Fibroblast of lung (primary cell): ENCODE results near the gene SLC6A2. TPM values are rescaled to one million over a fixed set of nuclear protein-coding genes. Genes with fewer than 3 reads are reported as not detected.

ENCODE experiments used
- DNase-seq, 2 donors: peaks; one replicate each; pipeline versions ENCODE4 v3.0.0 to v3.0.0-alpha.2; 2010; ENCODE audit warnings: low read depth in 2 of 2
- H2AFZ ChIP-seq: 2 replicates; pipeline ENCODE4 v1.5.1; 2012; ENCODE audit warnings: low read length, control low read depth, inconsistent platforms
- H3K27ac ChIP-seq: 2 replicates; pipeline ENCODE4 v1.5.1; 2011; ENCODE audit warnings: low read length, control low read depth; ENCODE audit not compliant: insufficient read depth
- H3K27me3 ChIP-seq: 2 replicates; pipeline ENCODE4 v1.5.1; 2011; ENCODE audit warnings: mild to moderate bottlenecking, low read length; ENCODE audit not compliant: control insufficient read depth, insufficient read depth
- H3K36me3 ChIP-seq: 2 replicates; pipeline ENCODE4 v1.5.1; 2011; ENCODE audit warnings: low read length; ENCODE audit not compliant: control insufficient read depth, insufficient read depth
- H3K4me1 ChIP-seq: 2 replicates; pipeline ENCODE4 v1.5.1; 2011; ENCODE audit warnings: low read length; ENCODE audit not compliant: control insufficient read depth, insufficient read depth; ENCODE audit errors: extremely low read depth
- H3K4me2 ChIP-seq: 2 replicates; pipeline ENCODE4 v1.5.1; 2011; ENCODE audit warnings: low read length, control low read depth; ENCODE audit not compliant: insufficient read depth; ENCODE audit errors: extremely low read depth
- H3K4me3 ChIP-seq, 4 experiments: fragments of 200-600 bp in 1 of 4; sonication (generic) in 1 of 4; replicated peaks in 1 of 4; 2 replicates each; pipeline ENCODE4 v1.5.1; 2011 to 2016; ENCODE audit warnings: low read length in 4 of 4, low read depth in 3 of 4, mild to moderate bottlenecking in 3 of 4, control low read depth in 2 of 4, inconsistent platforms in 1 of 4, mixed read lengths in 1 of 4; ENCODE audit not compliant: insufficient read depth in 1 of 4; ENCODE audit errors: control extremely low read depth in 1 of 4
- H3K79me2 ChIP-seq: 2 replicates; pipeline ENCODE4 v1.5.1; 2012; ENCODE audit warnings: mild to moderate bottlenecking, low read length, inconsistent platforms; ENCODE audit not compliant: control insufficient read depth, insufficient read depth
- H3K9ac ChIP-seq: 2 replicates; pipeline ENCODE4 v1.5.1; 2011; ENCODE audit warnings: mild to moderate bottlenecking, low read length, control low read depth; ENCODE audit not compliant: insufficient read depth
- H3K9me3 ChIP-seq: 2 replicates; pipeline ENCODE4 v1.5.1; 2012; ENCODE audit warnings: low read depth, low read length; ENCODE audit not compliant: control insufficient read depth, insufficient read depth
- H4K20me1 ChIP-seq: 2 replicates; pipeline ENCODE4 v1.5.1; 2011; ENCODE audit warnings: low read length; ENCODE audit not compliant: control insufficient read depth, insufficient read depth; ENCODE audit errors: extremely low read depth
- CTCF ChIP-seq, 2 donors: IDR thresholded peaks in 1 of 2; conservative IDR thresholded peaks in 1 of 2; 1 replicate in 1 of 2; 2 replicates in 1 of 2; pipeline ENCODE4 v1.5.1; 2011 to 2012; ENCODE audit warnings: low read length in 2 of 2, control low read depth in 1 of 2, inconsistent platforms in 1 of 2, low read depth in 1 of 2, mild to moderate bottlenecking in 1 of 2
- EZH2 ChIP-seq: IDR thresholded peaks from 2 replicates; pipeline ENCODE4 v1.5.1; 2012; ENCODE audit warnings: low read length, control low read depth, mild to moderate bottlenecking; ENCODE audit errors: missing control alignments
- polyA plus RNA-seq, 2 donors: library from polyadenylated mRNA; depleted of rRNA in 1 of 2; stranded (reverse) in 1 of 2; unstranded in 1 of 2; fragments of >200 nt; gene quantifications; 2 replicates each; pipeline ENCODE4 v1.2.1, GENCODE V29; 2011 to 2012; ENCODE audit warnings: missing spikeins in 1 of 2
- total RNA-seq: library from RNA; depleted of rRNA; stranded (reverse); fragments of >200 nt; gene quantifications from 2 replicates; pipeline ENCODE4 v1.2.1, GENCODE V29; 2014

The SLC6A2 gene
- total and polyA plus RNA-seq, 2 donors (not counting 1 experiment from before 2014, with no cell fraction given), result not detected

GRCh38 chr16:55664786-55665407 lies 9.1 kb downstream of the SLC6A2 start:
- Histone ChIP-seq H3K4me2 (no peak overlapping the region), H3K9me3 (no peaks in the 10 kb centered on the region), H3K27me3 (no peaks in the 10 kb centered on the region), H3K36me3 (no peaks in the 10 kb centered on the region), H3K9ac (no peak overlapping the region), H3K4me1 (no peaks in the 10 kb centered on the region), H2AFZ (no peak overlapping the region), H3K79me2 (no peaks in the 10 kb centered on the region), H4K20me1 (no peaks in the 10 kb centered on the region), H3K4me3 (no peak overlapping the region), H3K27ac (no peak overlapping the region)
- no peak for TF ChIP-seq CTCF (conservative IDR thresholded peaks at IDR 0.05 in 1 of 2, IDR thresholded peaks at IDR 0.05 in 1 of 2; ENCODE audit: low read depth in 1 of 2, low read length in 2 of 2)
- no peak for TF ChIP-seq EZH2
- no peak for DNase-seq

GRCh38 chr16:55665511-55665910 lies 9.7 kb downstream of the SLC6A2 start:
- Histone ChIP-seq H2AFZ (no peak overlapping the region), H3K27ac (no peak overlapping the region), H3K79me2 (no peaks in the 10 kb centered on the region), H3K4me1 (no peaks in the 10 kb centered on the region), H3K9me3 (no peaks in the 10 kb centered on the region), H3K36me3 (no peaks in the 10 kb centered on the region), H4K20me1 (no peaks in the 10 kb centered on the region), H3K27me3 (no peaks in the 10 kb centered on the region), H3K9ac (no peak overlapping the region), H3K4me2 (no peak overlapping the region), H3K4me3 (no peak overlapping the region)
- DNase-seq, result no peak
- no peak for TF ChIP-seq CTCF (conservative IDR thresholded peaks at IDR 0.05 in 1 of 2, IDR thresholded peaks at IDR 0.05 in 1 of 2; ENCODE audit: low read depth in 1 of 2, low read length in 2 of 2)
- no peak for TF ChIP-seq EZH2

GRCh38 chr16:55666012-55666411 lies 10.2 kb downstream of the SLC6A2 start:
- no peak overlapping the region for H3K9ac ChIP-seq
- no peak for DNase-seq
- no peaks in the 10 kb centered on the region for H3K27me3 ChIP-seq
- H2AFZ ChIP-seq, result no peak overlapping the region
- no peaks in the 10 kb centered on the region for H4K20me1 ChIP-seq
- no peaks in the 10 kb centered on the region for H3K79me2 ChIP-seq
- no peak overlapping the region for H3K4me3 ChIP-seq
- no peaks in the 10 kb centered on the region for H3K36me3 ChIP-seq
- H3K9me3 ChIP-seq, result no peaks in the 10 kb centered on the region
- no peak overlapping the region for H3K4me2 ChIP-seq
- H3K4me1 ChIP-seq, result no peaks in the 10 kb centered on the region
- TF ChIP-seq EZH2 (no peak), CTCF (conservative IDR thresholded peaks at IDR 0.05 in 1 of 2, IDR thresholded peaks at IDR 0.05 in 1 of 2; ENCODE audit: low read depth in 1 of 2, low read length in 2 of 2) (no peak)
- H3K27ac ChIP-seq, result no peak overlapping the region
